NCI-H774 (cell line): ENCODE data around the gene CASP9.
"Not testable (repeated sequence)": the region's sequence is repeated elsewhere in the genome, so short reads cannot be mapped to it uniquely, and the experiment has no call there.

ENCODE experiments used
- DNase-seq: peaks from one replicate; lab custom pipeline; 2025; lab: John Stamatoyannopoulos, UW

Gene CASP9

GRCh38 chr1:15469361-15469760, 54.7 kb downstream of the CASP9 start:
- DNase-seq: no peak

- DNase-seq: no peak
Measured at GRCh38 chr1:15468145-15468544, 55.9 kb downstream of the CASP9 start.

- not testable (repeated sequence) for DNase-seq
Measured at GRCh38 chr1:15466955-15467625, 56.9 kb downstream of the CASP9 start.

DNA sequence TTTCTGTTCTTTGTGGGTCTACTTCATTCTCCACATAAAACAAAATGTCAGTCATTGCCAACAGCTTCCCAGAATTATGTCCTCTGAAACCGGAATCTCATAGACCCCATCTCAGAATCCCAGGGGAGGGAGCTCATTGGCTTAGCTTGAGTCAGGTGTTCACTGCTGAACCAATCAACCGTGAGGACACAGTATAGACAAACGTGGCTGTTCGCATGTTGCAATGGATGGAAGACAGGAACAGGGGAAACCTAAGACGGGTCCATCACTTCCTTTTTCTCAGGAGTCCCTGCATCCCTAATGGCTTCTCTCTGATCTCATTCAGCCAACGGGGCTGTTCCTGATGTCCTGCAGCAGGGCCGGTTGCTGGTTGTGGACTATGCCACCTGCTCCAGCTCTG, 58.3 kb downstream of the CASP9 start:
- DNase-seq: no peak

DNA sequence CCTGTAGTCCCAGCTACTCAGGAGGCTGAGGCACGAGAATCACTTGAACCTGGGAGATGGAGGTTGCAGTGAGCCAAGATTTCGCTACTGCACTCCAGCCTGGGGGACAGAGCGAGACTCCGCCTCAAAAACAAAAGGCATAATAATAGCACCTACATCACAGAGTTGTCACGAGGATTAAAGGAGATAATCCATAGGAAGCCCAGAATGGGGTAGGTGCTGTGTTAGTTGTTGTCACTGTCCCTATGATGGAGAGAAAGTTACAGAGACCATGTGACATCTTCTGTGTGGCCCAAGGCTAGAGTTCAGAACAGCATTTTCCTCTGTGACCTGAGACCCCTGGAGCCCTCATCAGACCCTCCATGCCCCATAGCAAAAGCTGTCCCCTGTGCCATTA, 60.1 kb downstream of the CASP9 start:
- DNase-seq: not testable (repeated sequence)

DNA sequence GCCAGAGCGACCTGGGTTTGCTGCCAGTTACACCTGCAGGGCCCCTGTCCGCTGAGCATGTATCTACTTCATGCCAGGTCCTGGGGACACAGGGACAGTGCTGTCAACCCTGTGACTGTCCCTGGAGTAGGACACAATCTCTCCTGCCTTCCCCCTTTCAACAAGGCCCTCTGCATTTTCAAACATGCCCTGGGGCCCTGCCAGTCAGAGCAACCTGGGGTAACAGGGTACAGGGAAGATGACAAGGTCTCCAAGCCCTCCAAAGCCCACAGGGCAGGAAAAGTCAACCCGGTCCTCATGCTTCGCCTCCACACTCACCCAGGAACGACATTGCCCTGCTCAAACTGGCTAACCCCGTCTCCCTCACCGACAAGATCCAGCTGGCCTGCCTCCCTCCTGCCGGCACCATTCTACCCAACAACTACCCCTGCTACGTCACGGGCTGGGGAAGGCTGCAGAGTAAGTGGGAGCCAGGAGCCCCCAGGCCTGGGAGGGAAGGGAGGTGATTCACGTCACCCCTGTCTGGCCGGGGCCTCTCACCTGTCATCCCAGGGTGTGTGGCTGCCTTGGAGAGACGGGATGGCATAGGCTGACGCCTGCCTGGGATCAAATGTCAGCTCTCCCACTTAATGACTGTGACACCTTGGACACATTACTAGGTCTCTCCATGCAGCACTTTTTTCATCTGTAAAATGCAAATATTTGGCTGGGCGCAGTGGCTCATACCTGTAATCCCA, 60.8 kb downstream of the CASP9 start:
- DNase-seq: not testable (repeated sequence)

- no peak for DNase-seq
Measured at GRCh38 chr1:15460708-15461095, 63.3 kb downstream of the CASP9 start.

GRCh38 chr1:15459771-15460707, 64.0 kb downstream of the CASP9 start:
- DNase-seq: no peak

- not testable (repeated sequence) for DNase-seq
Measured at GRCh38 chr1:15458388-15458787, 65.6 kb downstream of the CASP9 start.

DNA sequence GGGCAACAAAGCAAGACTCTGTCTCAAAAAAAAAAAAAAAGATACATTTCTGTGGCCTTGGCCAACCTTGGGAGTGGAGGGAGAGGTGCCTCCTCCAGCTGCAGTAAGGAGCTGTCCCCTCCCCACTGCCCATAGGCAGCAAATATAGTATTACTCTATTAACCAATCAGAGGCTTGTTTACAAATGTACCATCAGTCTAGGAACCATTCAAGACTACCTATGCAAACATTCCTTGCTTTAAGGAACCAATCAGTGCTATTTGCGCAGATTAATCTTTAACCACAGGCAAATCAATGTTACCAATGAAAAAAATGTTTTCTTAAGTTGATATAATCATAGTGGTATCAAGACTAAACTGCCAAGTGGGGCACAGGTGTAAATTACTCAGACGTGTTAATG, 66.4 kb downstream of the CASP9 start:
- no peak for DNase-seq

- no peak for DNase-seq
Measured at GRCh38 chr1:15456313-15456954, 67.6 kb downstream of the CASP9 start, which contains the start of gene CELA2A. TSS of gene CELA2A (plus strand) at chr1:15456732. CDS start at chr1:15456754, 22 bp downstream.

DNA sequence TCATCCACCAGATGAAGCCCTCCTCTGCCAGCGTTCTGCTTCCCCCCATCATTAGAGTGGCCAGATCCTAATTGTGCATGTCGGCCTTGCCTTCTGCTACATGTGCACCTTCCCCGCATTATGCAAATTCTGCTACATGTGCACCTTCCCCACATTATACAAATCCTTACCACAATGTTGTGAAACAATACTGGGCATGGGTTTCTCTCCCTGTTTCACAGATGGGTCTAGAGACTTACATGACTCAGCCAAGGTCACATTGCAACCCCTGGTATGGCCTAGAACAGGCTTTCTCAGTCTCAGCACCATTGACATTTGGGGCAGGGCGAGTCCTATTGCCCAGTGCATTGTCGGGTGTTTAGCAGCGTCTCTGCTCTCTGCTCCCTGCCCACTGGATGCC, 68.5 kb downstream of the CASP9 start:
- no peak for DNase-seq

GRCh38 chr1:15454256-15454655, 69.8 kb downstream of the CASP9 start:
- no peak for DNase-seq

GRCh38 chr1:15453734-15454133, 70.3 kb downstream of the CASP9 start:
- DNase-seq: no peak

- no peak for DNase-seq
Measured at GRCh38 chr1:15452866-15453571, 71.0 kb downstream of the CASP9 start.

DNA sequence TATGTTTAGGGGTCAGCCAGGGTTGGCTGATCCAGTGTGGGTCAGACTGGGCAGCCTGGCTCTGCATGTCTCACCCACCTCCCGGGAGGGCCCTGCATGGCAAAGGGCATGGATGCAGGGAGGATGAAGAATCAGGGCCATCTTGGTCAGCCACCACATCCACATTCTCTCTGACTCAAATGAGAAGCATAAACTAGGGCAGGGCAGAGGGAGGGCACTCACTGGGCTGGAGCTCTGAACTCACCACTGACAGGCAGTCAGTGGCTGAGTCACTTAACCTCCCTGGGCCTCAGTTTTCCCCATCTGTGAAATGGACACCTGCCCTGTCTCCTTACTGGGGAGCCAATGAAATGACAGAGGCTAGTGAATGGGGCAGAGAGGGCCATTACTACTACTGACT, 71.8 kb downstream of the CASP9 start:
- DNase-seq: no peak

- DNase-seq: no peak
Measured at GRCh38 chr1:15451014-15451722, 72.8 kb downstream of the CASP9 start.

DNA sequence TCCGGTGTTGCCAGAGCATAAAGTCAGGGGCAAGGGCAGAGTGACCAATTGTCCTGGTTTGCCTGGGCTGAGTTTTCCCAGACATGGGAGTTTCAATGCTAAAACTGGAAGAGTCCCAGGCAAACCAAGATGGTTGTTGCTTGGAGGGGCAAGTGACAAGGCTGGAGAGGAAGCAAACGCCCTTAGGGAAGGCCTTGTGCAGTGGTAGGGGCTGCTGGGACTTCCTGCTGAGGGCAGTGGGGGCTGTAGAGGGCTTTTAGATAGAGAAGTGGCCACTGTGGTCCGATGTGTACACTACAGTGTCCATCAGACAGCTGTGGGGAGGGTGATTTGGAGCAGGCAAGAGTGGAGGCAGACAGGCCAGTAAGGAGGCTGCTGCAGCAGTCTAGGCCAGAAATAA, 74.4 kb downstream of the CASP9 start:
- DNase-seq: no peak

GRCh38 chr1:15448877-15449462, 75.0 kb downstream of the CASP9 start:
- DNase-seq: no peak

DNA sequence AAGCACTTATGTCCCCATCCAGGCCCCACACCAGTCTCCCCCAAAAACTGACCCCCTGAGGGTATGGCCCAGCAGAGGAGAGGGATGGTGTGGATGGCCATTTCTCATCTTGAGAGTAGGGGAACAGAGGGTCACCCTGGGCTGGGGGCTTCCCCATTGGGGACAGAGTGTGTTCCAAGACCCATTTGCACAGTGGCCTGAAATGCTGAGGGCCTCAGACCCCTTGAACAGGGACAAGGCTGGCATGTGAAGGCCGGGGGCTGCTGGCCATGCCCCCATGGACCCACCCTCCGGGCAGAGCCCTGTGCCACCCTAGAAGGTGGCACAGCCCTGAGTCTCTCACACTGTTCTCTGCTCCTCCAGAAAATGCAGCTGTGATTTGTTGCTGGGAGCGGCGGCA, 77.8 kb downstream of the CASP9 start:
- no peak for DNase-seq
